Effector CD8-positive, alpha-beta T cell (primary cell): ENCODE results near the gene GLS.

ENCODE experiments used
- DNase-seq: peaks from one replicate; lab custom pipeline; 2025; lab: John Stamatoyannopoulos, UW

The GLS gene

DNA sequence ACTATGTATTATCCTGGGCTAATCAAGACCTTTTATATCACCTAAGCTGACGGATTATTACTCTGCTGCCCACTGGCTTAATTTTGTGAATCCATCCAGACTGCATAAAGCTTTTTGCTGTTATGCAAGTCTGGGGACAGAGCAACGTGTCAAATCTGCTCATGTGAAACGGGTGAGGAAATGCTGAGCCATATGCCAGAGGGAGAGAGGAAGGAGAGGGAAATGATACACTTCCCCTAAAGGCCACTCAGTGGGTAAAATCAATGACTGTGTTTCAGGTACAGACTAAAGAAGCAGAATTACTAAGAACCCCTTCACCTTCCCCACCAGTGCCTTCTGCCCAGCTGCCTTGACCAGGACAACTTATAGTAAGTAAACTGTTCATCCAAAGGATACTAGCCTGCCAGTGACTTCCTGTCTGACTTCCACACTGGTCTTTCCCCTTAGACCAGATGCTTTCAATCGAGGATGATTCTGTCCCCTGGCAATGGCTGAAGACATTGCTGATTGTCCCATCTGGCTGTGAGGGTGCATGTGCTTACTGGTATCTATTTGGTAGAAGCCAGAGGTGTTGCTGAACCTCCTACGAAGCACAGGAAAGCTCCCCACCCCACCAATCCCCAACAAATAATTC, 90.4 kb downstream of the GLS start:
- no peak for DNase-seq

DNA sequence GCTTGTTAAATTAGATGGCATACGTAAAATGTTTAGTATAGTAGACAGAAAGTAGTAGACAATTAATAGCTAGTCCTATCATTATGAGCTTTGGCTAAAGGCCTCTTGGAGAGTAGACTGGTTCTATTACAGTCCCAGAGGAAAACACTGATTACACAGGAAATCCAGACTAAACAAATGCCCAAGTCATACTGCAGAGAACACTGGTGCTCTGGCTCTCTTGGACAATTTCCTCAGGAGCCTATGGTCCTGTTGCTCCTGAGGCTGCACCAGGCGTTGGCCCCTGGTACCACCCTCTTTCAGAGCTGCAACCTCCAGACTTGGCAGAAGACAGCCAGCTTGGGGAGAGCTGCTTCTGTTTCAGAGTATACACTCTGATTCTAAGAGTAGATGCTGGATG, 91.6 kb downstream of the GLS start:
- no peak for DNase-seq

DNA sequence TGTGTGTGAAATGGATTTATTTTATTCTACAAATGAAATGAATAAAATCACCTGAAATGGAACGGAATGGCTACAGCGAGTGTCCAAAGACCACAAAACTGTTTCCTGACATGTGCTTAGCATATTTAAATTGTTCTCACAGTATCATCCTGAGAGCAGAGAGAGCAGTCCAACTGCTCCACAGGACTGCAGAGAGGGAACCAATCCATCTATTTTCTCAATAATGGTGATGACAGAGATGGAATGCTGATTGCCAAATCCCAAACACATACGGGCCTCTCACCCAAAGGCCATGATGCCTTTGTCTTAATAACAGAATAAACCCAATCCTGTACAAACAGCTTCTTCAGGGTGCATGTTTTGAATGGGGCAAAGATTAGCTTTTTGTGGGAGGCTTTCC, 92.2 kb downstream of the GLS start:
- DNase-seq = no peak

DNA sequence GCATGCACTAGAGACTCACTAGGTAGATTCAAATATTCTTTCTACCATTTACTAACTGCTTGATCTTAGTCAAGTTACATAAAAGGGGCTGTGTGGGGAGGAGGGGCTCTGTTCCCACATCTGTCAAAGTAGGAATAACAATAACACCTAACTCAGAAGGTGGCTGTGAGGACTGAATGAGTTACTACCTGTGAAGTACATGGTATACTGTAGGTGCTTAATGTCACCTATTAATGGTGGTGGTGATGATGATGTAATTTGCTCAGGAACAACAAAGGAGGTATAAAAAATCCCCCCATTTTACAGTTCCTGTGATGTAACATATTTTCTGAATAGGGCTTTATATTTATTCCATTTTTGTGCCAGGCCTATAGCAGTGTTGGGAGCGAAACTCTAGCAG, 92.6 kb downstream of the GLS start:
- DNase-seq = no peak

DNA sequence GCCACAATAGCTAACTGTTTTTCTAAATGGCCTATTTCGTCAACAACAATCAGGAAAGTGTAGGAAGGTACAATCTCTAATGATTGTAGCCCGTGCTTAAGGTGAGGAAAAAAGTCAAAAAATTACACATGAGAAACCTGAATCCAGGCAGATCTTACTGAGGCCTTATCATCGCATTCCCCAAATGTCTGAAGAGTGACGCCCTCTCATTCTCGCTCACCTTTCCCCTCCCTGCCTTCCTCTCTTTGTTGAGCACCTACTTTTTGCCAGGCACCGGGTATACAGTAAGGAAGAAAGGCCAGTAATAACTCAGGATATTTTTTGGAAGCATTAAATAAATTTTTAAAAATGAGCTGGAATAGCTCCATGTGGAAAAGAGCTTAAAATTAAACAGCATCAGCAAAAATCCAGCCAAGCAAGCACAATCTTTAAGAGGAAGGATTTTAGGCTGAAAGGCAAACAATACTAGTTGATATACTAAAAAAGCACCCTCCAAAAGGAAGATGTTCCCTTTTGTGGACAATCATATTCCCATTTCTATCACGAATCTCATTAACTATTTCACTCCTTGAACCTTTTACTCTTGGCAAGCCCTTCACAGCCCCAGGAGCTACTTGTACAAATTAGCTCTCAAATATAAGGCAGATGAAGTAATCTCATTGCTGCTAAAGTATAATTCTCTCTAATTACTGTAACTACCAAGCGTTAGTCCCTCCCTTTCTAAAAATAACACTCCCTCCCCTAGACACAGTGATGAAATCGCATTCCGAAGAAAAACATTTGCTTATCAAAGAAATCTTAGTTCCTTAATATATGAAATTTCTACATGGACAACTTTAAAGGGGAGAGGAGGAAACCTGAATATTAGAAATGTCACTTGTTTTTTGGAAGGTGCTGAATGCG, 93.4 kb downstream of the GLS start:
- DNase-seq = no peak

DNA sequence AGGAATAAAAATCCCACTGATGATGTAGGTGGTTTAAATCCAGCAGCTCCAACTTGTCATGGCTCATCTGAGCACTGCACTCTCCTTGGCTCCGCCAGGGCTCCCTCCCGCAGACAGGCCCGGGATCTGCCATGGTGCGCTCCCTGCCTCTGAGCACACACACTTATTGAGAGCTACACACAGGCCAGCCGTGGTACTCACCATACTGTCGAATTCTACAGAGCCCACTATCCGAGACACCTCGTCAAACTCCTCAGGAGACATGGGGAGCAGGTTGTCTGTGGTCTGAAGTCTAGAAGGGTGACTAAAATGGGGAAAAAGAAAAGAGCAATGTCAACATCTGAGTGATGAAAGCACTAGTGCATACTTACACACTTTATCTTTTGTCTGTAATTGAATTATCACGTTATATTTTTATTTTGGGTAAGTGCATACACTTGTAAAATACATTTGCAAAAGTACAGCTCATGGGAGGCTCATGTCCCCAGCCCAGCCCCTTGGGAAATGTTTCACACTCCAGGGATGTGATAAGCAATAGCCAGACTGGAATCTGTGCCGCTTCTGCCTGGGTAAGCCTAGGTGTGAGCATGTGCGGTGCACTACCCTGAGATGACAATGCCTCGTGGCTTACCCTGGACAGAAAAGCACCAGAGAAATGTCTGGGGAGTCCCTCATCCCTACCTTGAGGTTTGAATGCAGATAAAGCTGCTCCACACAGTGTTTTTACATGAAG, 94.2 kb downstream of the GLS start:
- DNase-seq = no peak

DNA sequence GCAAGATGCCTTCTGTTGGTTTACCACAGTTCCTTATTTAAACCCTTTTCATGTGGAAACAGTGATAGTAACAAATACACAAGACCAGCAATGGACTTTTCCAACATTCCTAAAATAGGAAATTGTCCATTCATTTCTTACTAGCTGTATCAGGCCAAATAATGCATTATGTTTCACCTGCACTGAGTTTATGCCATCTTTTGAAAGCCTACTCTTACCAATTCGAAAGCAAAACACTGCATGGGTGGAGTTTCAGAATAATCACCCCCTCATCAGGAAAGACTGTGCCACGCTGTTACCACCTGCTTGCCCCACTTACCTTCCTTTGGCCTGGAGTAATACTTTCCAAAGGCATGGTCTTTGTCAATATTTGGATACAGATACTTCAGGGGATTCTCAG, 95.9 kb downstream of the GLS start:
- no peak for DNase-seq

DNA sequence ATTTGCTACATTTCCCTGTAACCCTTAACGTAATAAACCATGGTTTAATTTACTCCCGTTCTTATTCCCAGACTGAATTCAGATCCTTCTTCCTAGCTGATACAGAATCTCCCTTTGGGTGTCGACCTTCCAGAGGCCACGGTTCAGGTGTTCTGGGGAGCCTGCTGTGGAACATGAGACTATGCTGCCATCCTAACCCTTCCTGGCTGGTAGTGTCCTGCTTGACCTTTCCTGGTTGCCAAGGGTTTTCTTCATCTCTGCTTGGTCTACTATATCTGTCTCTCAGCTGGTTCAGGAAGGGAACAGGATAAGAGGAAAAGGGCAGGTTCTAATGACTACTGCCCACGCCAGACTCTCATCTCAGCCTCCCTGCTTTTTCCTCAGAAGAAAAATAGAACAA, 96.9 kb downstream of the GLS start:
- no peak for DNase-seq

DNA sequence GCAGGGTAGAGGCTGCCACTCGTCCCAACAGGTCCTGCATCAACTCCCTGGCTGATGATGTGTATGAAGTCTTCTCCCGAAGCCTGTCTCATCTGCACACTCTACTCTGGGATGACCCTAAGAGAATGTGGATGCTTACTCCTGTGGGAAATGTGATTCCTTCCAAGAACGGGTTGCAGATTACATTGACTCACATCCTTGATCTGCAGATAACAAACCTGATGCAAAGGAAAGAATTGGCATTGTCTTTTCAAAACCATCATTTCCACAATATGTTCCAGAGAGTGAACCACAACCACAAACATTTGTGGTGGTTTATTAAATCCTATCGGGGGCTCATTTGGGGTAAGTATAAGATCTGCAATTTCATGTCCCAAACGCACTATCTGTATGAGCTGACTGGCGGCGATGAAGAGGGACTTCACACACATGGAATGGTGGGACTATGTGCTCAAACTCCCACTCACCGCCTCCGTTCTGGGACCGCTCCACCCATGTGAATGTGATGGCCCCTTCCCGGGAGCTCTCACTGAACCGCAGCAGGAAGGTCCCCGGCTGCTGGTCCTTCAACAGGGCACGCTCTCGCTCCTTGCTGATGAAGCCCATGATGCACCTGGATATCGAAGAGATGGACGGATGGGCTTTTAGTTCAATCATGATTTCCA, 97.9 kb downstream of the GLS start:
- DNase-seq = no peak

DNA sequence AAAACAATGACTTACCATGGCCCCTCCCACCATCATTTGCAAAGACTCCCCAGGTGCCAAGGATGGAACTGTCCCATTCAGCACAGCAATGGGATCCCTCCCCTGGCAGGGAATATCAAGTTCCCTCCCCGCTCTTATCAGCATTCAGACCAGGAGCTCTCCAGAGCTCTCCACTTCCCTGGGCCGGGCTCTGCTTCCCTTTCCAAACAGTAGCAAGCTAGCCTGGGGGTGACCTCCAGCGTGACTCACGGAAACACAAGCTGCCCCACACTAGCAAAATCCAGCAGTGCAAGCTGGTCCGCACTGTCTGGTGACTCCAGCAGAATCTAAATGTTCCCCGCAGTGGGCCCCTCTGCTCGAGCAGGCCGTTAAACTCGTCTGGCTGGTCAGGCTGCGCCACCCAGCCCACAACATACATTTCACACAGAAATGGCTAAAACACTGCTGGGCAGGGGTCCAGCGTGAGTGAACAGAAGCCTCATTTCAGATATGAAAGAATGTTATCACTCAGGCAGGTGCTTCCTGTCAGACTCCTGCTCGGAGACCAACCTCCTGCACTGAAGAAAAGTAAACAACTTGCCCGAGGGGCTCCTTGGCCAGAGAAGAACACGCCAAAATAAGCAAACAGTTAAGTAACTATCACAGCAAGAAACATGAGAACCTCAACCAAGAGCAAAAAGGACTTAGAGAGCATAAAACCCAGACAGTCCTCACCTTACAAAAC, 99.4 kb downstream of the GLS start:
- DNase-seq = no peak

DNA sequence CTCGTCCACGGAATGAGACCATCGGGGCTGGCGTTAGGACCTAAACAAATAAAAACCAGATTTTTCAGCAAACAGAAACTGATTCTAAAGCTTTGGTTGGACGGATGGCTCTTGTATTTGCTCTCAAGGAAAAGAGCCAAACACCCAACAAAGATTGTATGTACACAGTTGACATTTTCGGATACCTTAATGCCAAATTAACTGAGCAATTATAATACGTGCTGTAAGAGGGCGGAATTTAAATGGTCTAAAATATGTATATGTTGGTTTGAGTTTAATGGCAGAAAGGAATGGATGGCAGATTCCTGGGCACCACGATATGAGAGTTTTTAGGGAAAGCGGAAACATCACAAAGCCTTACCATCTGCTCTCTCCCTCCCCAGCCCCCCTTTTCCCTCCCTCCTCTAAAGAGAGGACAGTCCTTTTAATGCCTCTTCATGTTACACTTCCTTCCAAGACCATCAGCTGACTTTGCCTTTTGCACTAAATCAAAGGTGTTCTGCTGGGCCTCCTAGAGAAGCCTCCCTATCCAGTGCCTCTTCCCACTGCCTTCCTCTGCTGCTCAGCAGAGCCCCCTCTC, 100.1 kb downstream of the GLS start:
- no peak for DNase-seq

DNA sequence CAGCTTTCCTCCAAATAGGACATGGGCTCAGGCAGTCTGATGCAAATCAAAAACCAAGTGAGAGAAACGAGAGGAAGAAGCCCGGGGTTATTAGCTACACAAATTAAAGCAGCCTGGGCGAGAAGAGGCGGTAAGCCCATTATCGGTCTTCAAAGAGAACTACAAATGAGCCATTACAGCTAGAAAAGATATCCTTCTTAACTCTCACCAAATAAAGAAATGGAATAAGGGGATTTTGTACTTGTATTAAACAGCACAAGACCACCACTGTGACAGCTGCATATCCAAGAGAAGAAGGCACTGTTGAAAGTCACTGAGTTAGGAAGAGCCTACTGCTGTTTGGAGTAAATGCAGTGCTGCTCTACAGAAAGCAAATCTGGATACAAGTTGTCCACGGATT, 100.7 kb downstream of the GLS start:
- DNase-seq = no peak

DNA sequence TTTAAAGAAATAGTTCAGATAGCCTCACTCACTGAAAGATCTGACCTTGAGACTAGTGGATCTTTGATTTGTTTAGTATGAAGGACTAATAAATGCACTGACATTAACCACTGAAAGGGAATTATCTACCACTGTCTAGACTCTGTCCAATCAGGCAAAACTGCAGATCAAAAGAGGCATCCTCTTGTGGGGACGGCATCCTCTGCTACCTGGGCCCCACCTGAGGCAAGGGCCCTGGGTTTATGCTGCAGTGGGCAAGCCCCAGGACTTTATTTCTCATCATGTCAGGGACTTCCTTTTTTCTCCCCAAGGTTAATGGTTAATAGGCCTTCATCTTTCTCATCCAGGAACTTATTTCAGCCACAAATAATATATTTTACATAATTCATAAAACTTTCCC, 101.1 kb downstream of the GLS start:
- DNase-seq = no peak

DNA sequence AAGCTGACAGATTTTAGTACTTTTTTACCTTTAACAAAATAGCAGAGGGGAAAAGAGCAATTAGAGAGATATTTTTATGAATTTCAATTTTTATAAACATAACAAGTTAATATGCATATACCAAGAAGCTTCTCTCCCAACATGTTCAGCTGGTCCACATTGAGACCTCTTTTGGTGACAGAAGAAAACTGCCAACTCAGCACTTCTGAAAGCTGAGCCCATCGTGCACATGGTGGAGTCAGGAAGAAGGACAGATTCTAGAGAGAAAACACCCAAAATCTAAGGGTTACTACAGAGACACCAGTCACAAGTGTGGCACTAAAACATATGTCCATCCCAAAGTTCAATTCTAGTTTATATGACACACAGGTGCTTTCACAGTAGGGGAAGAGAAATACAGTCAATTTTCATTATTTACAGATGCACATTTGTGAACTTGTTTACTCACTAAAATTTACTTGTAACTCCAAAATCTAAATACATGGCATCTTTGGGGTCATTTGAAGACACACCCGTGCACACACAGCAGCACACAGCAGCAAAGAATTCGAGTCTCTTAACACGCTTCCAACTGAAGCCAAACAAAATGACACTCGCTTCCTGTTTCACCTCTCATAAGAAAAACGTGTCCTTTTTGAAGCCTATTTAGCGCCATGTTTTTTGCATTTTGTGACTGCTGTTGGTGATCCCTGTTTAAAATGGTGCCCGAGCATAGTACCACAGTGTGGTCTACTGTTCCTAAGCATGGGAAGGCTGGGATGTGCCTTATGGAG, 101.8 kb downstream of the GLS start:
- no peak for DNase-seq

DNA sequence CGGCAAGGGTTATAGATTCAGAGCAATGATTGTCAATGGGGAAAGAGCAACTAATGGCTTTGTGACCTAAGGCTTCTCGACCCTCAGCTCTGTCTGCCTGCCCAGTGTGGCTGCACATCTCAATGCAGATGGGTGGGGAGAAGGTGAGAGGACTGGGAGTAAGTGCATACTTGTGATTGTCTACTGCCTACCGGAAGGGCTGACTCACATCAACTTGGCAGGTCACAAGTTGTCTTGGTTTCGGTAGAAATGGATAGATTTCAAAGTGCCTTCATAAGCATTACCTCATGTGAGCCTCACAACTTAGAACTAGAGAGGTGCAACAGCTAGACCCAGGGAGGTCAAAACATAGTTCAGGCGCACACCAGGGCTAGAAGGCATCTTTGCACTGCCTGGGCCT, 104.0 kb downstream of the GLS start:
- DNase-seq = no peak

DNA sequence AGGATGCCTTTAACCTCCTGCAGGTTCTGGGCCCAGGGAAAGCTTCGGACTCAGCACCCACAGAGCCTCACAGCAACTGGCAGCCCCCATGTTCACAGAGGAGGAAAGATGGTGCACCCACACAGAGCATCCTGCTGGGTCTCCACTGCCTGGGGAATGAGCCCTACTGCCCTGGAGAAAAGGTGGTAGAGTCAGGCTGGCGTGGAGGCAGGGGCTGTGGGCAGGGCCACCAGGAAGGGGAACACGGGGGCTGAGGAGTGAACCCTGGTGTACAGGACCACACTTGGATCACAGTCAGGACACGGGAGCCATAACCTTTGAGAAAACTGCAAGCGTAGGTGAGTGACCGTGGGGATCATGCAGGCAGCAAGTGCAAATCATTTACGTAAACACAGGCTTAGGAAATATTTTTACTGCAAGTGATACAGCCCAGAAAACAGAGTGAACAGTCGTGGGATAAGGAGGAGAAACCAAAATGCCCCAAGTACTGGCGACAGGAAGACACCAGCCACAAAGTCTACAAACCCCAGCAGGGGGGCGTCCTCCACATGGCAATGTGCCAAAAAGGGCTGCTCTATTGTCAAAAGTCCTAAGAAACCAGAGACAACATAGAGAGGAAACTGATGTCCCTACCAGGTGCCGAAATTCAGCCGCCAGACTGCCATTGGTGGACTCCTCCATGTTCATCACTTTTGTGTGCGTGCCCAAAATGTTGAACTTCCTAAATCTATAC, 105.8 kb downstream of the GLS start:
- peak; percentile 17 for DNase-seq

DNA sequence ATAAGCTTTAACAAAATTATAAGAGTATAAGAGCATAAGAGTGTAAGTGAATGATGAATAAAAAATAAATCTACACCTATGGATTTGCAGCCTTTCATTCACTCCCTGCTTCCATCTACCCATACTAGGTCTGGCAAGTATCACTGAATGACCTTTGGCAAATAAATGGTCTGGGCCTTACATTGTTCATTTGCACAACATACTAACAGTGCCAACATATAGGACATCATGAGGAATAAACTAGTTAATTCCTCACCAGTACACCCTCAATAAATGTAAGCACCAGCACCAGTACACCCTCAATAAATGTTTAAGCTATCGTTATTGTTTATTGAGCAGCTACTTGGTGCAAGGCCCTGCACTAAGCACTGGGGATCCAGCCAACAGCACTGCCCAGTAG, 106.5 kb downstream of the GLS start:
- no peak for DNase-seq

DNA sequence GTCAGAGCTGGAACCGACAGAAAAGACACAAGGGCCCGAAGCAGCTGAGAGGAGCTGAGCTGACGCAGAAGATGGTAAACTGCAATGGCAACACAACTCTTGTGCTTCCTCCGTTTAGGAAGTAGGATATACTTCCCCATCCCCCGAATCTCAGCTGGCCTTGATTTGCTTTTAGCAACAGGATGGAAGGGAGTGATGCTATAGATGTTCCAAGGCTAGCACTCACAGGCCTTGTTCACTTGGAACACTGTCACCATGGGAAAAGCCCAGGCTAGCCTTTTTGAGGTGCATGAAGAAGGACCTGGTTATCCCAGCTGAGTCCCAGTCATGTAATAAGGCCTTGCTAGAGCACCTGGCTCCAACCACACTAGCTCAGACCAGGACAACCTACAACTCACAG, 107.3 kb downstream of the GLS start:
- no peak for DNase-seq

DNA sequence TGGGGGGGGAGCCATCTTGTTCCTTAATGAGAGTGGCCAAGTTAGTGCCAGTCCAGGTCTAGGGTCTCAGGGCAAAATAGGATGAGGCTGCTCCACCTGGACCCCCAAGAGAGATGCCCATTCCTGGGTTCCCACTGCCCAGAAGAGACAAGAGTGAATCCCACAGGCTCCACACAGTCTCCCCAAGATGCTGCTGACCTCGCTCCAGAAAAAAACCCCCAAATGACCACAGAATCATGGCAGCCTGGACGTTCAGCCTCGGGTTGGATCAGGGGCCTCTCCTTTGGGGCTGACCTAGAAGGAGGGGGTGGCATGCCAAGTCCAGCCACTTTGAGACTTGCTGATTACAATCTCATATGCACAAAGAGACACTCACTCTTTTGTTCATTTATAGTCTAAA, 108.3 kb downstream of the GLS start:
- no peak for DNase-seq

DNA sequence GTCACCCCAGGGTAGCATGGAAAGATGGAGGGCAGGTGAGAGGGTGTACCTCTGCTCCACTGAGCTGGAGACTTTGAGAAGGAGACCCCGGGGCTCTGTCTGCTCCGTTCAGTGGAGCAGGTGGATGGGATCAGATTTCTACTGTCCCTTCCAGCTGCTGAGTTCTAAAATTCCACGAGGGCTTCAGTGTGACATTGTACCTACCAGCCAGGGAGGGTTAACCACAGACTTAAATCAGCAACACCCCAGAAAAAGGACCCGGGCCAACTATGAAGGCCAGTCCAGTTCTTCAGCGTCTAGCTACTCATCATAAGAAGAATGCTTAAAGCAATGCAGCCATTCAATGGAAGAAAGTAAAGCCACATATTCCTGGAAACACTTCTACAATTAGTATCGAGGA, 109.5 kb downstream of the GLS start:
- no peak for DNase-seq
